ENCODE data around the gene DAP3.
"Not testable (repeated sequence)": the region's sequence is repeated elsewhere in the genome, so short reads cannot be mapped to it uniquely, and the experiment has no call there.

DAP3 gene

DNA sequence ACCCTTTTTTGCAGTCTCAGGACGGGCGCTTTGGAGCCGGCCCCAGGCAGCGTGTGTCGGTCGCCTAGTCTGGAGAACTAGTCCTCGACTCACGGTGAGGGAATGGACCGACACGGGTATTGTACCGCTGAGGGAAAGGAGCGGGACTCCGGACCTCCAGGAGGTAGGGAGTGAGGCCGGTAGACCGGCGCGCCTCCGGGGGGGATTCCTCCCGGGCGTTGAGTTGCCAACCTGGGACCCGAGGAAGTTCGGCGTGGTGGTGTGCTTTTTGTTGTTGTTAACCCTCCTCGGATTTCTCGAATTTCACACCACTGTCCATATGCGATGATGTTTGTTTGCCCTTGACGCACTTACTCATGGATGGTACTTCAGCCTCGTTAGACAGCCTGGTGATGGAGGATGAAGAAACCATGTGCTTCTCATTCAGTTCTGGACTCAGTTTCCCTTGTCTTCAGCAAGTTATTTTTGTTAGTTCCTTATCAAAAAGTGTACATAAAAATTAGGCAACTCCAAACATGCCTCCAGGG, at the start of gene DAP3:
Gene DAP3 (plus strand): TSS at position 11 of the 527 bp plus-strand sequence. CDS start 20,689 bp downstream, outside the sequence.
- peaks cover 51% of the 10 kb centered on the region for H3K79me2 ChIP-seq (ENCODE audit: low read length)
- H2AFZ ChIP-seq (ENCODE audit: low read length): peak within 1 kb of the TSS; percentile 95
- H3F3A ChIP-seq (ENCODE audit: insufficient read depth, low read length); H3K4me1 ChIP-seq (ENCODE audit: low read length); H3K36me3 ChIP-seq (replicated peaks; ENCODE audit: insufficient read depth, low read length); H3K9me3 ChIP-seq (replicated peaks; ENCODE audit: insufficient read depth, low read length); H3K9me2 ChIP-seq (replicated peaks; ENCODE audit: insufficient read depth, low read length); H3K27me3 ChIP-seq (replicated peaks; ENCODE audit: insufficient read depth, low read length): not testable (repeated sequence)
- H3K4me3 ChIP-seq (ENCODE audit: low read length): peak within 1 kb of the TSS; percentile 95
- peak within 1 kb of the TSS; percentile 99 for H3K9ac ChIP-seq (ENCODE audit: low read length)
- H4K20me1 ChIP-seq (ENCODE audit: insufficient read depth, low read length): peaks cover 12% of the 10 kb centered on the region; the same call in 1 of the 2 replicates
- H3K4me2 ChIP-seq (ENCODE audit: low read depth, low read length): peak within 1 kb of the TSS; percentile 50; the same call in 1 of the 2 replicates
- DNase-seq: peak; percentile 94
- peak within 1 kb of the TSS; percentile 90 for H3K27ac ChIP-seq (ENCODE audit: low read length)

DNA sequence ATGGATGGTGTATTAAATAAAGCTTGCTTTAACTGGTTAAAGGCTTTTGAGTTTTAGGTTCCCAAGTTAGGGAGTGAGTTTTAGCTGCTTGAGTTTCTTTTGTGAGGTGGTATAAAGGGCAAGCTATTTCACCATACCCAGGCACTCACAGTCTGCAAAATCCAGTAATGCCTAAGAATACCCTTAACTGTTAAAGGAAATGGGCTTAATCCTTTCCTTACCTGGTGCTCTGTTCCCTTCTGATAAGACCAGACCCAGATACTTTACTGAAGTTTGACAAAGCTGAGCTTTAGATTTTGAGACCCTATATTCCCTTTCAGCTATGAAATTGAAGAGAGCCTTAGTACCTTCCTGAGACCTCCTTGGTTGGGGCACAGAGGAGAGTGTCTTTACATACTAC, 48.5 kb upstream of the DAP3 start:
- Histone ChIP-seq H3K79me2 (ENCODE audit: low read length) (no peaks in the 10 kb centered on the region), H3K9me2 (replicated peaks; ENCODE audit: insufficient read depth, low read length) (no peaks in the 10 kb centered on the region), H3F3A (ENCODE audit: insufficient read depth, low read length) (no peaks in the 10 kb centered on the region), H3K9ac (ENCODE audit: low read length) (no peak overlapping the region), H4K20me1 (ENCODE audit: insufficient read depth, low read length) (no peaks in the 10 kb centered on the region), H3K27ac (ENCODE audit: low read length) (no peak overlapping the region), H2AFZ (ENCODE audit: low read length) (no peak overlapping the region), H3K4me1 (ENCODE audit: low read length) (peaks cover 4% of the 10 kb centered on the region; the same call in 1 of the 2 replicates), H3K27me3 (replicated peaks; ENCODE audit: insufficient read depth, low read length) (no peaks in the 10 kb centered on the region), H3K9me3 (replicated peaks; ENCODE audit: insufficient read depth, low read length) (no peaks in the 10 kb centered on the region), H3K36me3 (replicated peaks; ENCODE audit: insufficient read depth, low read length) (no peaks in the 10 kb centered on the region), H3K4me2 (ENCODE audit: low read depth, low read length) (no peak overlapping the region), H3K4me3 (ENCODE audit: low read length) (no peak overlapping the region)
- TF ChIP-seq EZH2 (optimal IDR thresholded peaks at IDR 0.05; ENCODE audit: low read depth, low read length) (no peak), EZH2phosphoT487 (IDR thresholded peaks at IDR 0.05; ENCODE audit: low read length) (no peak)
- TF ChIP-seq, protein P1, sequence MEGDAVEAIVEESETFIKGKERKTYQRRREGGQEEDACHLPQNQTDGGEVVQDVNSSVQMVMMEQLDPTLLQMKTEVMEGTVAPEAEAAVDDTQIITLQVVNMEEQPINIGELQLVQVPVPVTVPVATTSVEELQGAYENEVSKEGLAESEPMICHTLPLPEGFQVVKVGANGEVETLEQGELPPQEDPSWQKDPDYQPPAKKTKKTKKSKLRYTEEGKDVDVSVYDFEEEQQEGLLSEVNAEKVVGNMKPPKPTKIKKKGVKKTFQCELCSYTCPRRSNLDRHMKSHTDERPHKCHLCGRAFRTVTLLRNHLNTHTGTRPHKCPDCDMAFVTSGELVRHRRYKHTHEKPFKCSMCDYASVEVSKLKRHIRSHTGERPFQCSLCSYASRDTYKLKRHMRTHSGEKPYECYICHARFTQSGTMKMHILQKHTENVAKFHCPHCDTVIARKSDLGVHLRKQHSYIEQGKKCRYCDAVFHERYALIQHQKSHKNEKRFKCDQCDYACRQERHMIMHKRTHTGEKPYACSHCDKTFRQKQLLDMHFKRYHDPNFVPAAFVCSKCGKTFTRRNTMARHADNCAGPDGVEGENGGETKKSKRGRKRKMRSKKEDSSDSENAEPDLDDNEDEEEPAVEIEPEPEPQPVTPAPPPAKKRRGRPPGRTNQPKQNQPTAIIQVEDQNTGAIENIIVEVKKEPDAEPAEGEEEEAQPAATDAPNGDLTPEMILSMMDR (IDR thresholded peaks at IDR 0.05; ENCODE audit: low read length): no peak
- no peak for DNase-seq

DNA sequence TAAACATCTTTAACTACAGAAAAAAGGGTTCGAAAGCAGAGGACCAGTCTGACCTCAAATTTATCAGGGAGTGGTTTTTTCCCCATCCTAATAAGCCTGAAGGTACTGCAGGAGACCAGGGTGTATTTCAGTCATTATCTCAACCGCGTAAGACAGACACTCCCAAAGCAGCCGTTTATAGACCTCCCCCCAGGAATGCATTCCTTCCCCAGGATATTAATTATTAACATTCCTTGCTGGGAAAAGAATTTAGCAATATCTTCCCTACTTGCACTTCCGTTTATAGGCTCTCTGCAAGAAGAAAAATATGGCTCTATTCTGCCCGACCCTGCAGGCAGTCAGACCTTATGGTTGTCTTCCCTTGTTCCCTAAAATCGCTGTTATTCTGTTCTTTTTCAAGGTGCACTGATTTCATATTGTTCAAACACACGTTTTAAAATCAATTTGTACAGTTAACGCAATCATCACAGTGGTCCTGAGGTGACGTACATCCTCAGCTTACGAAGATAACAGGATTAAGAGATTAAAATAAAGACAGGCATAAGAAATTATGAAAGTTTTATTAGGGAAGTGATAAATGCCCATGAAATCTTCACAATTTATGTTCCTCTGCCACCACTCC, 46.2 kb upstream of the DAP3 start:
- H2AFZ ChIP-seq (ENCODE audit: low read length); H4K20me1 ChIP-seq (ENCODE audit: insufficient read depth, low read length); H3K9me3 ChIP-seq (replicated peaks; ENCODE audit: insufficient read depth, low read length); H3K27me3 ChIP-seq (replicated peaks; ENCODE audit: insufficient read depth, low read length); H3K4me1 ChIP-seq (ENCODE audit: low read length); H3K36me3 ChIP-seq (replicated peaks; ENCODE audit: insufficient read depth, low read length); H3F3A ChIP-seq (ENCODE audit: insufficient read depth, low read length); H3K9me2 ChIP-seq (replicated peaks; ENCODE audit: insufficient read depth, low read length); DNase-seq; H3K4me3 ChIP-seq (ENCODE audit: low read length); H3K9ac ChIP-seq (ENCODE audit: low read length); H3K4me2 ChIP-seq (ENCODE audit: low read depth, low read length); H3K27ac ChIP-seq (ENCODE audit: low read length); H3K79me2 ChIP-seq (ENCODE audit: low read length): not testable (repeated sequence)

DNA sequence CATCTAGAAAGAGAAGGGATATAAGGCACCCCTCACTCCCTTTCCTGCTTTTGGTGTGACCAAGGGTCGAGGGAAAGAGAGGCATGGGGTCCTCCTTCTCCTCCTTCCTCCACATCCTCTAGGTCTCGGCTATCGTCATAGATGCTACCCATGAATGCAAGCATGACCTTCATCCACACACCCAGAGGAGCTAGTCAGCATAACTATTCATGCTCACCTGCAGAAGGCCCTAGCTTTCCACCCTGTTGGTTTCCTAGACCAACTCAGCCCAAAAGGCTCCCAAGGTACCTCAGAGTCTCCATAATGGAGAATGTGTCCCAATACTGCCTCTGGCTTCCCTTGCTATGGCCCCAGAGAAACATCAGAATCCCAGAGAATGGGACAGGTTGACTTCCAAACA, 45.7 kb upstream of the DAP3 start:
- H4K20me1 ChIP-seq (ENCODE audit: insufficient read depth, low read length): no peaks in the 10 kb centered on the region
- H3K36me3 ChIP-seq (replicated peaks; ENCODE audit: insufficient read depth, low read length): no peaks in the 10 kb centered on the region
- H3K4me3 ChIP-seq (ENCODE audit: low read length): no peak overlapping the region
- H2AFZ ChIP-seq (ENCODE audit: low read length): no peak overlapping the region
- H3K9me3 ChIP-seq (replicated peaks; ENCODE audit: insufficient read depth, low read length): no peaks in the 10 kb centered on the region
- H3K27me3 ChIP-seq (replicated peaks; ENCODE audit: insufficient read depth, low read length): no peaks in the 10 kb centered on the region
- no peaks in the 10 kb centered on the region for H3F3A ChIP-seq (ENCODE audit: insufficient read depth, low read length)
- DNase-seq: no peak
- no peaks in the 10 kb centered on the region for H3K79me2 ChIP-seq (ENCODE audit: low read length)
- no peak overlapping the region for H3K4me2 ChIP-seq (ENCODE audit: low read depth, low read length)
- no peak overlapping the region for H3K9ac ChIP-seq (ENCODE audit: low read length)
- no peaks in the 10 kb centered on the region for H3K4me1 ChIP-seq (ENCODE audit: low read length)
- TF ChIP-seq, protein P1 (IDR thresholded peaks at IDR 0.05; ENCODE audit: low read length): no peak
- TF ChIP-seq EZH2 (optimal IDR thresholded peaks at IDR 0.05; ENCODE audit: low read depth, low read length) (no peak), EZH2phosphoT487 (IDR thresholded peaks at IDR 0.05; ENCODE audit: low read length) (no peak)
- no peak overlapping the region for H3K27ac ChIP-seq (ENCODE audit: low read length)
- H3K9me2 ChIP-seq (replicated peaks; ENCODE audit: insufficient read depth, low read length): no peaks in the 10 kb centered on the region

All from MM.1S (cell line).